GM12878 (cell line): Measurements from ENCODE around the gene UBQLN1.

Source experiments
- BHLHE40 ChIP-seq, 2 experiments: fragments of 450-650 bp in 1 of 2; IDR thresholded peaks; 2 replicates each; pipeline ENCODE4 v1.6.1; 2011 to 2017; ENCODE audit warnings: low read depth in 2 of 2, borderline replicate concordance in 1 of 2, improper control_type of control experiment in 1 of 2, low read length in 1 of 2, mild to moderate bottlenecking in 1 of 2
- CEBPB ChIP-seq, 2 experiments: fragments of 150-350 bp in 1 of 2; IDR thresholded peaks; 2 replicates each; pipeline ENCODE4 v1.6.1; 2012 to 2014; ENCODE audit warnings: low read depth in 2 of 2, low read length in 2 of 2, borderline replicate concordance in 1 of 2, inconsistent platforms in 1 of 2
- CHD4 ChIP-seq: fragments of 200-600 bp; sonication (generic); IDR thresholded peaks from 2 replicates; pipeline ENCODE4 v1.6.1; 2016; ENCODE audit warnings: mild to moderate bottlenecking
- CTCF ChIP-seq, 3 experiments: IDR thresholded peaks in 2 of 3; conservative IDR thresholded peaks in 1 of 3; 2 replicates each; pipeline ENCODE4 v1.5.1; 2011; ENCODE audit warnings: low read depth in 3 of 3, low read length in 3 of 3, mild to moderate bottlenecking in 3 of 3, control low read depth in 2 of 3, moderate library complexity in 2 of 3, inconsistent platforms in 1 of 3, mixed read lengths in 1 of 3; ENCODE audit not compliant: control insufficient read depth in 2 of 3, insufficient read depth in 1 of 3; ENCODE audit errors: extremely low read depth in 1 of 3
- DPF2 ChIP-seq: fragments of 450-650 bp; IDR thresholded peaks from 2 replicates; pipeline ENCODE4 v1.6.1; 2017; ENCODE audit warnings: mild to moderate bottlenecking
- EP300 ChIP-seq, 2 experiments: fragments of 150-350 bp in 1 of 2; IDR thresholded peaks; 2 replicates each; pipeline ENCODE4 v1.6.1; 2011 to 2012; ENCODE audit warnings: low read depth in 2 of 2, low read length in 2 of 2, borderline replicate concordance in 1 of 2, improper control_type of control experiment in 1 of 2, inconsistent platforms in 1 of 2; ENCODE audit not compliant: control insufficient read depth in 1 of 2
- EZH2 ChIP-seq: IDR thresholded peaks from 2 replicates; pipeline ENCODE4 v1.6.1; 2012; ENCODE audit warnings: low read depth, mild to moderate bottlenecking, control low read depth, inconsistent platforms, low read length, borderline replicate concordance; ENCODE audit not compliant: control insufficient read depth
- NFXL1 ChIP-seq: fragments of 450-650 bp; IDR thresholded peaks from 2 replicates; pipeline ENCODE4 v1.6.1; 2017; ENCODE audit warnings: antibody characterized with exemption, mild to moderate bottlenecking, borderline replicate concordance
- NFYA ChIP-seq: IDR thresholded peaks from 2 replicates; pipeline ENCODE4 v1.6.1; 2011; ENCODE audit warnings: low read depth, mild to moderate bottlenecking, low read length, improper control_type of control experiment, borderline replicate concordance
- PBX3 ChIP-seq: IDR thresholded peaks from 2 replicates; pipeline ENCODE4 v1.6.1; 2011; ENCODE audit warnings: mild to moderate bottlenecking, low read depth, low read length, moderate library complexity; ENCODE audit not compliant: insufficient replicate concordance
- POLR2AphosphoS5 ChIP-seq: IDR thresholded peaks from 2 replicates; pipeline ENCODE4 v1.6.1; 2011; ENCODE audit warnings: mild to moderate bottlenecking, low read length, inconsistent platforms
- ZNF207 ChIP-seq: fragments of 450-650 bp; IDR thresholded peaks from 2 replicates; pipeline ENCODE4 v1.6.1; 2014; ENCODE audit warnings: antibody characterized with exemption, mild to moderate bottlenecking, borderline replicate concordance
- ZSCAN29 ChIP-seq: fragments of 450-650 bp; IDR thresholded peaks from 2 replicates; pipeline ENCODE4 v1.6.1; 2017; ENCODE audit warnings: mild to moderate bottlenecking, moderate library complexity

- TF ChIP-seq CEBPB (IDR thresholded peaks at IDR 0.05; ENCODE audit: borderline replicate concordance in 1 of 2, low read depth in 2 of 2, low read length in 2 of 2) (no peak), BHLHE40 (IDR thresholded peaks at IDR 0.05; ENCODE audit: borderline replicate concordance in 1 of 2, low read depth in 2 of 2, low read length in 1 of 2) (no peak), PBX3 (no peak), NFXL1 (no peak), POLR2AphosphoS5 (no peak), EZH2 (no peak), ZSCAN29 (no peak), CHD4 (no peak), DPF2 (no peak), EP300 (IDR thresholded peaks at IDR 0.05; ENCODE audit: borderline replicate concordance in 1 of 2, control insufficient read depth in 1 of 2, low read depth in 2 of 2, low read length in 2 of 2) (no peak), NFYA (no peak), ZNF207 (no peak), CTCF (IDR thresholded peaks at IDR 0.05 in 2 of 3, conservative IDR thresholded peaks at IDR 0.05 in 1 of 3; ENCODE audit: control insufficient read depth in 2 of 3, extremely low read depth in 1 of 3, insufficient read depth in 1 of 3, low read depth in 3 of 3, low read length in 3 of 3) (no peak)
These were observed 8.1 kb downstream of the UBQLN1 start for GRCh38 chr9:83699615-83700014.
